ENCODE data around the gene BIRC3.
A peak's percentile ranks its signal among the peaks of the same experiment; 100 is the strongest.
"Not testable (repeated sequence)": the region's sequence is repeated elsewhere in the genome, so short reads cannot be mapped to it uniquely, and the experiment has no call there.

BIRC3 gene

GRCh38 chr11:102323542-102324251 is 6.4 kb downstream of the BIRC3 start:
- peak; percentile 57 for DNase-seq (ENCODE audit: low read depth, low spot score)

GRCh38 chr11:102325088-102325487 is 7.8 kb downstream of the BIRC3 start:
- no peak for DNase-seq (ENCODE audit: low read depth, low spot score)

- DNase-seq (ENCODE audit: low read depth, low spot score) = no peak
Measured at GRCh38 chr11:102328748-102329147, 11.5 kb downstream of the BIRC3 start.

GRCh38 chr11:102330231-102330630 is 12.9 kb downstream of the BIRC3 start:
- DNase-seq (ENCODE audit: low read depth, low spot score) = no peak

- DNase-seq (ENCODE audit: low read depth, low spot score) = no peak
Measured at GRCh38 chr11:102331341-102331740, 14.1 kb downstream of the BIRC3 start.

- no peak for DNase-seq (ENCODE audit: low read depth, low spot score)
Measured at GRCh38 chr11:102332611-102332994, 15.3 kb downstream of the BIRC3 start.

- DNase-seq (ENCODE audit: low read depth, low spot score) = no peak
Measured at GRCh38 chr11:102338479-102339010, 21.3 kb downstream of the BIRC3 start.

- DNase-seq (ENCODE audit: low read depth, low spot score) = not testable (repeated sequence)
Measured at GRCh38 chr11:102341311-102341710, 24.0 kb downstream of the BIRC3 start.

GRCh38 chr11:102341844-102342318 is 24.6 kb downstream of the BIRC3 start:
- peak; percentile 91 for DNase-seq (ENCODE audit: low read depth, low spot score)

GRCh38 chr11:102343809-102344208 is 26.5 kb downstream of the BIRC3 start:
- DNase-seq (ENCODE audit: low read depth, low spot score) = no peak

GRCh38 chr11:102345904-102346303 is 28.6 kb downstream of the BIRC3 start:
- DNase-seq (ENCODE audit: low read depth, low spot score) = peak; percentile 83

GRCh38 chr11:102346456-102346747 is 29.1 kb downstream of the BIRC3 start:
- DNase-seq (ENCODE audit: low read depth, low spot score) = no peak

- peak; percentile 99 for DNase-seq (ENCODE audit: low read depth, low spot score)
Measured at GRCh38 chr11:102346748-102347461, 29.6 kb downstream of the BIRC3 start, which contains the start of gene BIRC2. BIRC2 (plus strand) TSS chr11:102347214; CDS start chr11:102349855, 2,641 bp downstream.

- DNase-seq (ENCODE audit: low read depth, low spot score) = peak; percentile 48
Measured at GRCh38 chr11:102347462-102348370, 30.4 kb downstream of the BIRC3 start.

- no peak for DNase-seq (ENCODE audit: low read depth, low spot score)
Measured at GRCh38 chr11:102357116-102357515, 39.8 kb downstream of the BIRC3 start.

- DNase-seq (ENCODE audit: low read depth, low spot score) = no peak
Measured at GRCh38 chr11:102359372-102359771, 42.1 kb downstream of the BIRC3 start.

GRCh38 chr11:102360681-102361080 is 43.4 kb downstream of the BIRC3 start:
- DNase-seq (ENCODE audit: low read depth, low spot score) = no peak

- DNase-seq (ENCODE audit: low read depth, low spot score) = no peak
Measured at GRCh38 chr11:102361086-102362031, 44.1 kb downstream of the BIRC3 start.

GRCh38 chr11:102364991-102365390 is 47.7 kb downstream of the BIRC3 start:
- no peak for DNase-seq (ENCODE audit: low read depth, low spot score)

GRCh38 chr11:102367364-102367763 is 50.1 kb downstream of the BIRC3 start:
- DNase-seq (ENCODE audit: low read depth, low spot score) = no peak

GRCh38 chr11:102368472-102368871 is 51.2 kb downstream of the BIRC3 start:
- no peak for DNase-seq (ENCODE audit: low read depth, low spot score)
